GM12878 (cell line): Measurements from ENCODE around the gene CTSF. TPM values are rescaled to one million over a fixed set of nuclear protein-coding genes. Genes with fewer than 3 reads are reported as not detected.
"Not testable (repeated sequence)": the region's sequence is repeated elsewhere in the genome, so short reads cannot be mapped to it uniquely, and the experiment has no call there.

ENCODE experiments used
- ATAC-seq: fragments of 200-7000 bp; cut with Tn5 transposase; 3 replicates; pipeline ENCODE4 v1.9.1; 2020; ENCODE audit warnings: mild to moderate bottlenecking, moderate library complexity
- BruUV-seq: library from RNA; stranded (reverse); fragments of 400-500 nt; replicated peaks from 2 replicates; lab custom pipeline; 2021; lab: Mats Ljungman, UMichigan
- CTCF ChIA-PET: fragments of 300-600 bp; sonication (Branson Sonifier 250); formaldehyde crosslinking; extraction: SDS; loops from one replicate; lab custom pipeline; 2021; ENCODE audit warnings: inconsistent platforms; lab: Yijun Ruan, JAX
- POLR2A ChIA-PET: fragments of 350-600 bp; formaldehyde crosslinking; extraction: SDS; loops from one replicate; lab custom pipeline; 2021; ENCODE audit warnings: inconsistent platforms; lab: Charles Lee
- RAD21 ChIA-PET: fragments of 300-600 bp; sonication (Branson Sonifier 250); formaldehyde crosslinking; loops from one replicate; lab custom pipeline; 2023; ENCODE audit warnings: antibody characterized with exemption; ENCODE audit not compliant: unreplicated experiment; lab: Charles Lee
- SMC1A ChIA-PET: fragments of 300-600 bp; sonication (Branson Sonifier 250); formaldehyde crosslinking; loops from one replicate; lab custom pipeline; 2023; ENCODE audit not compliant: unreplicated experiment, uncharacterized antibody; lab: Charles Lee
- DNase-seq: peaks from one replicate; pipeline ENCODE4 v3.0.0-alpha.2; 2011; ENCODE audit warnings: low read depth, low spot score
- FAIRE-seq: peaks from 3 replicates; lab custom pipeline; 2011; peaks lifted over from hg19 to GRCh38; lab: Jason Lieb, UNC
- H2AFZ ChIP-seq: 2 replicates; pipeline ENCODE4 v1.6.0; 2011; ENCODE audit warnings: low read depth, low read length, control low read depth; ENCODE audit not compliant: control insufficient read depth
- H3K27ac ChIP-seq: 2 replicates; pipeline ENCODE4 v1.5.1; 2011; ENCODE audit warnings: control low read depth; ENCODE audit not compliant: control insufficient read depth, insufficient read depth
- H3K27me3 ChIP-seq, 2 experiments: replicated peaks in 1 of 2; 2 replicates each; pipeline versions ENCODE4 v1.6.0 to v1.6.1; 2011; ENCODE audit warnings: low read length in 1 of 2; ENCODE audit not compliant: control insufficient read depth in 2 of 2, insufficient read depth in 2 of 2
- H3K36me3 ChIP-seq, 2 experiments: 2 replicates each; pipeline ENCODE4 v1.5.1; 2011; ENCODE audit warnings: low read length in 1 of 2; ENCODE audit not compliant: control insufficient read depth in 2 of 2, insufficient read depth in 2 of 2
- H3K4me1 ChIP-seq: 2 replicates; pipeline ENCODE4 v1.6.1; 2011; ENCODE audit warnings: mild to moderate bottlenecking, low read length, moderate library complexity, mixed read lengths; ENCODE audit not compliant: control insufficient read depth, insufficient read depth
- H3K4me2 ChIP-seq: 2 replicates; pipeline ENCODE4 v1.6.0; 2011; ENCODE audit warnings: control low read depth; ENCODE audit not compliant: control insufficient read depth, insufficient read depth
- H3K4me3 ChIP-seq: fragments of 200-600 bp; sonication (generic); 2 replicates; pipeline ENCODE4 v1.5.1; 2016
- H3K79me2 ChIP-seq: 2 replicates; pipeline ENCODE4 v1.6.0; 2011; ENCODE audit warnings: low read length; ENCODE audit not compliant: control insufficient read depth, insufficient read depth
- H3K9ac ChIP-seq: 2 replicates; pipeline ENCODE4 v1.8.0; 2011; ENCODE audit warnings: low read length, control low read depth, mixed read lengths; ENCODE audit not compliant: control insufficient read depth, insufficient read depth
- H3K9me3 ChIP-seq: replicated peaks from 3 replicates; pipeline ENCODE4 v1.5.1; 2011; ENCODE audit warnings: mild to moderate bottlenecking, low read length; ENCODE audit not compliant: control insufficient read depth, insufficient read depth
- H4K20me1 ChIP-seq: 2 replicates; pipeline ENCODE4 v1.6.0; 2011; ENCODE audit not compliant: control insufficient read depth, insufficient read depth
- ASH2L ChIP-seq: fragments of 300-600, 200-600 bp; sonication (generic); IDR thresholded peaks from 2 replicates; pipeline ENCODE4 v1.6.1; 2017; ENCODE audit warnings: low read depth, mild to moderate bottlenecking, borderline replicate concordance
- EGR1 ChIP-seq, 2 experiments: IDR thresholded peaks; 1 replicate in 1 of 2; 2 replicates in 1 of 2; pipeline ENCODE4 v1.6.1; 2011 to 2012; ENCODE audit warnings: low read depth in 2 of 2, low read length in 2 of 2, borderline replicate concordance in 1 of 2, mild to moderate bottlenecking in 1 of 2, moderate library complexity in 1 of 2
- IRF3 ChIP-seq: fragments of 450-650 bp; IDR thresholded peaks from 2 replicates; pipeline ENCODE4 v1.6.1; 2014; ENCODE audit warnings: mild to moderate bottlenecking
- JUNB ChIP-seq: IDR thresholded peaks from 2 replicates; pipeline ENCODE4 v1.6.1; 2016; ENCODE audit warnings: antibody characterized with exemption, mild to moderate bottlenecking
- RBBP5 ChIP-seq: fragments of 200-600 bp; sonication (generic); conservative IDR thresholded peaks from 2 replicates; pipeline ENCODE4 v1.6.1; 2016
- SMC3 ChIP-seq: IDR thresholded peaks from 2 replicates; pipeline ENCODE4 v1.6.1; 2011; ENCODE audit warnings: low read length, improper control_type of control experiment, borderline replicate concordance
- SP1 ChIP-seq: IDR thresholded peaks from one replicate; pipeline ENCODE4 v1.6.1; 2011; ENCODE audit warnings: low read depth, low read length
- SRF ChIP-seq, 2 experiments: IDR thresholded peaks; 2 replicates each; pipeline ENCODE4 v1.6.1; 2011; ENCODE audit warnings: low read depth in 2 of 2, low read length in 2 of 2, mild to moderate bottlenecking in 1 of 2, moderate library complexity in 1 of 2
- ZBTB33 ChIP-seq: fragments of 450-650 bp; IDR thresholded peaks from 2 replicates; pipeline ENCODE4 v1.6.1; 2017; ENCODE audit warnings: mild to moderate bottlenecking
- ZNF24 ChIP-seq: fragments of 450-650 bp; IDR thresholded peaks from 2 replicates; pipeline ENCODE4 v1.6.1; 2017; ENCODE audit warnings: antibody characterized with exemption, mild to moderate bottlenecking
- WGBS: methylation state at CpG from one replicate; pipeline ENCODE4 v1.1.6; 2016; ENCODE audit warnings: low lambda C conversion rate; ENCODE audit not compliant: insufficient replicate concordance, insufficient coverage; ENCODE audit errors: missing lambda C conversion rate; 5-methylcytosine and 5-hydroxymethylcytosine counted together
- in situ Hi-C: fragments of 300-500 bp; cut with MboI; formaldehyde crosslinking; loops from 9 replicates; pipeline ENCODE4 v1.14.3; 2018; ENCODE audit warnings: mixed read lengths
- intact Hi-C: fragments of 100-400 bp; cut with micrococcal nuclease; formaldehyde crosslinking; loops from one replicate; pipeline ENCODE4 v1.14.2; 2022; ENCODE audit not compliant: unreplicated experiment
- polyA plus RNA-seq, 11 experiments: library from polyadenylated mRNA; depleted of rRNA in 4 of 11; unstranded in 6 of 11; stranded (reverse) in 5 of 11; fragments of >200 nt; fragmentation: Nextera tagmentation in 4 of 11; fragmentation: Illumina TruSeq in 1 of 11; extraction: Ambion mirVana in 4 of 11; extraction: Trizol in 1 of 11; gene quantifications; 1 replicate in 1 of 11; 2 replicates in 10 of 11; pipeline versions ENCODE4 v1.2.1 to v1.2.3, GENCODE V29; 2011 to 2016; ENCODE audit warnings: inconsistent platforms in 2 of 11, missing spikeins in 2 of 11, low read depth in 1 of 11
- total RNA-seq, 4 experiments: library from RNA; depleted of rRNA in 3 of 4; stranded (reverse); fragments of >200 nt in 3 of 4; fragmentation: Illumina TruSeq in 1 of 4; extraction: Trizol in 1 of 4; gene quantifications; 2 replicates each; pipeline versions ENCODE4 v1.2.1 to v1.2.3, GENCODE V29; 2013 to 2021

The CTSF gene
- total and polyA plus RNA-seq, 10 of the 15 experiments (the other 5 are each of a cell fraction or from before 2014, with no cell fraction given): 0.11 to 0.41 (median 0.26) TPM; not detected in 4

- WGBS: 55% methylated on average over 3 of the region's 3 CpGs
- H3K4me2 ChIP-seq, BruUV-seq, H2AFZ ChIP-seq, H3K9me3 ChIP-seq, H3K79me2 ChIP-seq, intact Hi-C loops, H3K27ac ChIP-seq, H3K4me1 ChIP-seq, H3K4me3 ChIP-seq, H4K20me1 ChIP-seq, RAD21 ChIA-PET, DNase-seq, H3K9ac ChIP-seq, in situ Hi-C loops, FAIRE-seq, H3K27me3 ChIP-seq, H3K36me3 ChIP-seq, POLR2A ChIA-PET, ATAC-seq: not testable (repeated sequence)
- ChIA-PET SMC1A (interaction anchor here (0.7 kb wide), 1 partner anchor 94 kb away, joined by 3 read pairs; no protein-coding TSS in a partner anchor), CTCF (interaction anchor here (0.7 to 8.3 kb wide), 2 partner anchors 33 to 96 kb away, joined by 3 to 166 read pairs; partner anchors contain the start of gene RBM4B)
Measured at GRCh38 chr11:66582565-66583147, 14.2 kb upstream of the CTSF start.

- ChIA-PET SMC1A (interaction anchor here (1.1 to 5.7 kb wide), 3 partner anchors 11 to 97 kb away, joined by 3 to 74 read pairs (median 6); partner anchors contain the start of genes CCDC87, CCS and RBM4B), POLR2A (interaction anchor here (0.6 to 1.5 kb wide), 4 partner anchors 13 to 97 kb away, joined by 3 to 7 read pairs (median 4); partner anchors contain the start of gene RBM4B), CTCF (interaction anchor here (0.9 to 8.3 kb wide), 6 partner anchors 10 to 249 kb away, joined by 3 to 166 read pairs (median 7); partner anchors contain the start of genes CCDC87, CCS, RBM4 and RBM4B), RAD21 (interaction anchor here (0.8 to 1.5 kb wide), 4 partner anchors 30 to 97 kb away, joined by 3 to 14 read pairs (median 4); partner anchors contain the start of gene RBM4B)
- H3K9me3 ChIP-seq: peaks cover 2% of the 10 kb centered on the region; the same call in 1 of the 3 replicates
- no peak overlapping the region for H3K4me2 ChIP-seq
- 30% methylated on average over 3 of the region's 3 CpGs for WGBS
- ATAC-seq (no peak), FAIRE-seq (no peak), DNase-seq (no peak)
- H4K20me1 ChIP-seq: no peaks in the 10 kb centered on the region
- no peaks in the 10 kb centered on the region for H3K79me2 ChIP-seq
- H3K9ac ChIP-seq: no peak overlapping the region
- H3K27ac ChIP-seq: no peak overlapping the region
- intact Hi-C loops (no loop called here), in situ Hi-C loops (no loop called here)
- no peak overlapping the region for H3K4me3 ChIP-seq
- H3K4me1 ChIP-seq: no peaks in the 10 kb centered on the region; the same call in 1 of the 2 replicates
- no peaks in the 10 kb centered on the region for H3K36me3 ChIP-seq
- no peaks in the 10 kb centered on the region for H3K27me3 ChIP-seq
- BruUV-seq: no TSS peak
- H2AFZ ChIP-seq: no peak overlapping the region
- TF ChIP-seq SRF (IDR thresholded peaks at IDR 0.05; ENCODE audit: low read depth in 2 of 2, low read length in 2 of 2) (no peak), SMC3 (no peak), SP1 (no peak), JUNB (no peak), EGR1 (IDR thresholded peaks at IDR 0.05; ENCODE audit: borderline replicate concordance in 1 of 2, low read depth in 2 of 2, low read length in 2 of 2) (no peak), IRF3 (no peak), ASH2L (no peak), RBBP5 (no peak), ZBTB33 (no peak), ZNF24 (no peak)
Measured at GRCh38 chr11:66581261-66581660, 12.9 kb upstream of the CTSF start.
